ENCODE data around the gene MAGI2.

MAGI2 gene

DNA sequence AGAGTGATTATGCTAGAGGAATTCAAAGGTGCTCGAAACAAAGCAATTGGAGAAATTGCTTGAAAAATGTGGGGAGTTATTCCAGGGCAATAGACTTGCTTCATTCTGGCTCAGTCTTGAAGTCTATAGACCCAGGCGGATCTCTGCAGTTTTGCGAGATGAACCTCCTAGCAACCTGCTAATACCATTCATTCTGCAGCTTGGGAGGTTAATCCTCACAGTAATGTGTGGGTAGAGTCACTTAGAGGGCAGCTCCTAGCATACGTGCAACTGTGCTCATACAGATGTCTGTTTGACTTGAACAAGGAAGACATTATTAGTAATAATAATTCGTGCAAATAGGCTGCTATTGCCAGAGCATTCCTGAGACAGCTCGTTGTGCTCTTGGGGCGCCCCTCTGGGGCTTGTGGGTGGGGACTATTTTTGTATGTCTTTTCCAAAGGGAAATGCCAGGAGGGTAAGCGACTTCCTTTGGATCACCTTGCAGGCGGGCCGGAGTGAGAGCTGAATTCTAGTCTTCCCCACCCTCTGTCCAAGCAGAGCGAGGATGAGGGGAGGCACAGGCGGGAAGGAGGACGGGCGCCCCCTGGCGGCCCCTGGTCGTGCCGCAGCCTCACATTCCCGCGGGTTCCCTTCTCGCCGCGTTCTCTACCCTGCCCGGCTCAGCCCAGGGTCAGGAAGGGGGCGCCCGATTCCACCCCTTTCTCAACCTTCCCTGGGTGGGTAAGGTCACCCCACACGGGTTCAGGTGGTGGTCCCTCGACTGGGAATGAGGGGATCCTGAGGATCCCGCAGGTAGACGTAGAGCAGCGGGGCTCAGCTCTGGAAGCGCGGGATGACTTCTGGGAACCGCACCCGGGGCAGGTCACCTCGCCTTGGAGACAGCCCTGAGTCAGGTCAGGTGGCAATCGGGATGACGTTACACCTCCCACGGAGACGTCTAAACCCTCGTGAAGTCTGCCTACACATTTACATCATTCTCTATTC, 1413.4 kb downstream of the MAGI2 start:
- TF ChIP-seq ISL1 (CRISPR knock-in tag; IDR thresholded peaks at IDR 0.05) (no peak), TCF4 (CRISPR knock-in tag; IDR thresholded peaks at IDR 0.05; ENCODE audit: borderline replicate concordance) (no peak), ESRRG (CRISPR knock-in tag; IDR thresholded peaks at IDR 0.05) (no peak), ZNF70 (CRISPR knock-in tag; IDR thresholded peaks at IDR 0.05) (no peak), ARNTL (CRISPR knock-in tag; IDR thresholded peaks at IDR 0.05; ENCODE audit: borderline replicate concordance, low read depth) (no peak)
- no peak for ATAC-seq

DNA sequence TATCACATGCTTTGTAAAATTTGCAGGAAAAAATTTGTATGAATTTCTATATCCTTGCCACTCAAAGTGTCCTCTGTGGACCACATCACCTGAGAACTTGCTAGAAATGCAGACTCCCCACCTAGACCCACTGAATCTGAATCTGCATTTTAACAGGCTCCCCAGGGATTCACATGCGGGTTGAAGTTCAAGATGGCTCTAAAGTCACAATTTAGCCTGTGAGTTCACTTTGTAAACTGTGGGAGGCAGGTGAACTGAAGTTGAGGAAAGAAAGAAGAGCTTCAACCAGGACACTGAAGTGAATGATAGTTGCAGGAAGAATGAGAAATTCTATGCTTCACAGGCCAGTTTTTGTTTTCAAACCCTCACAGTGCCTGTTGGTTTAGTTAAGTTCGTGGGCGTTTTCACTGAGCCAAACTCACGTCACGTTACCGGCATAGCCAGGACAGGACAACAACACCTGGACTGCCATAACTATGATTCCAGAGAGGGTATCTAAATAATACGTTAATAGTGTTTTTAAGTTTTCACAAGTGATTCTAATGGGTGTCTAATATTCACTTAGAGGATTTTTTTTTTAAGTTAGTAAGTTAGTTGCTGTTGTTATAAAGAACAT, 1414.9 kb downstream of the MAGI2 start:
- TF ChIP-seq ZNF70 (CRISPR knock-in tag; IDR thresholded peaks at IDR 0.05) (no peak), SNAI2 (CRISPR knock-in tag; IDR thresholded peaks at IDR 0.05) (no peak), BACH2 (CRISPR knock-in tag; IDR thresholded peaks at IDR 0.05; ENCODE audit: borderline replicate concordance) (no peak), TCF4 (CRISPR knock-in tag; IDR thresholded peaks at IDR 0.05; ENCODE audit: borderline replicate concordance) (no peak), OSR1 (CRISPR knock-in tag; IDR thresholded peaks at IDR 0.05) (no peak), ISL1 (CRISPR knock-in tag; IDR thresholded peaks at IDR 0.05) (no peak), ZFP3 (CRISPR knock-in tag; IDR thresholded peaks at IDR 0.05) (no peak), ZNF8 (CRISPR knock-in tag; IDR thresholded peaks at IDR 0.05) (no peak), ZC3H10 (CRISPR knock-in tag; IDR thresholded peaks at IDR 0.05) (no peak)
- TF ChIP-seq, protein P1, sequence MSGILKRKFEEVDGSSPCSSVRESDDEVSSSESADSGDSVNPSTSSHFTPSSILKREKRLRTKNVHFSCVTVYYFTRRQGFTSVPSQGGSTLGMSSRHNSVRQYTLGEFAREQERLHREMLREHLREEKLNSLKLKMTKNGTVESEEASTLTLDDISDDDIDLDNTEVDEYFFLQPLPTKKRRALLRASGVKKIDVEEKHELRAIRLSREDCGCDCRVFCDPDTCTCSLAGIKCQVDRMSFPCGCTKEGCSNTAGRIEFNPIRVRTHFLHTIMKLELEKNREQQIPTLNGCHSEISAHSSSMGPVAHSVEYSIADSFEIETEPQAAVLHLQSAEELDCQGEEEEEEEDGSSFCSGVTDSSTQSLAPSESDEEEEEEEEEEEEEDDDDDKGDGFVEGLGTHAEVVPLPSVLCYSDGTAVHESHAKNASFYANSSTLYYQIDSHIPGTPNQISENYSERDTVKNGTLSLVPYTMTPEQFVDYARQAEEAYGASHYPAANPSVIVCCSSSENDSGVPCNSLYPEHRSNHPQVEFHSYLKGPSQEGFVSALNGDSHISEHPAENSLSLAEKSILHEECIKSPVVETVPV (CRISPR knock-in tag; IDR thresholded peaks at IDR 0.05), result no peak
- no peak for ATAC-seq

DNA sequence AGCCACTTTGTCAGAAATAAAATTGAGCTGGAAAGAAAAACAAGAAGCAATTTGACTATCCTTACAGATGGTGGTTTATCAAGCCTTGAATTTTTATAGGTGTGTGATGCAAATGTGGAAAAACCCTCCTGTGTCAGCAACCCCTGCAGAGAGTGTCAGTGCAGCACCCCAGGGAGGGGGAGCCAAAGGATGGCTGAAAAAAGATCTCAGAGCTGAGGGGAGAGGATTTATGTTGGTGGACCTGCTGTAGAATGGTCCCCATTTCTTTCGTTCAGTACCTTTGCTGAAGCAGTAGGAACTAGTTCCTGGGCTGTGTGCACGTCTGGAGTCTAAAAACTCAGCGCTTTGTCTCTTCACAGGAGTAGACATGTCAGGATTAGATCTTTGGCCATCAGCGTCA, 1415.9 kb downstream of the MAGI2 start:
- no peak for TF ChIP-seq ISL1 (CRISPR knock-in tag; IDR thresholded peaks at IDR 0.05)
- TF ChIP-seq TOX (CRISPR knock-in tag; IDR thresholded peaks at IDR 0.05; ENCODE audit: borderline replicate concordance), result no peak
- TF ChIP-seq, protein P1 (CRISPR knock-in tag; IDR thresholded peaks at IDR 0.05), result no peak
- TF ChIP-seq PPARA (CRISPR knock-in tag; IDR thresholded peaks at IDR 0.05; ENCODE audit: borderline replicate concordance), result no peak
- TF ChIP-seq RARB (CRISPR knock-in tag; IDR thresholded peaks at IDR 0.05), result no peak
- TF ChIP-seq ZFP30 (CRISPR knock-in tag; IDR thresholded peaks at IDR 0.05), result no peak
- TF ChIP-seq, protein P2, sequence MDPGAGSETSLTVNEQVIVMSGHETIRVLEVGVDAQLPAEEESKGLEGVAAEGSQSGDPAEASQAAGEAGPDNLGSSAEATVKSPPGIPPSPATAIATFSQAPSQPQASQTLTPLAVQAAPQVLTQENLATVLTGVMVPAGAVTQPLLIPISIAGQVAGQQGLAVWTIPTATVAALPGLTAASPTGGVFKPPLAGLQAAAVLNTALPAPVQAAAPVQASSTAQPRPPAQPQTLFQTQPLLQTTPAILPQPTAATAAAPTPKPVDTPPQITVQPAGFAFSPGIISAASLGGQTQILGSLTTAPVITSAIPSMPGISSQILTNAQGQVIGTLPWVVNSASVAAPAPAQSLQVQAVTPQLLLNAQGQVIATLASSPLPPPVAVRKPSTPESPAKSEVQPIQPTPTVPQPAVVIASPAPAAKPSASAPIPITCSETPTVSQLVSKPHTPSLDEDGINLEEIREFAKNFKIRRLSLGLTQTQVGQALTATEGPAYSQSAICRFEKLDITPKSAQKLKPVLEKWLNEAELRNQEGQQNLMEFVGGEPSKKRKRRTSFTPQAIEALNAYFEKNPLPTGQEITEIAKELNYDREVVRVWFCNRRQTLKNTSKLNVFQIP (CRISPR knock-in tag; IDR thresholded peaks at IDR 0.05; ENCODE audit: borderline replicate concordance, low read depth), result no peak
- ATAC-seq, result no peak

DNA sequence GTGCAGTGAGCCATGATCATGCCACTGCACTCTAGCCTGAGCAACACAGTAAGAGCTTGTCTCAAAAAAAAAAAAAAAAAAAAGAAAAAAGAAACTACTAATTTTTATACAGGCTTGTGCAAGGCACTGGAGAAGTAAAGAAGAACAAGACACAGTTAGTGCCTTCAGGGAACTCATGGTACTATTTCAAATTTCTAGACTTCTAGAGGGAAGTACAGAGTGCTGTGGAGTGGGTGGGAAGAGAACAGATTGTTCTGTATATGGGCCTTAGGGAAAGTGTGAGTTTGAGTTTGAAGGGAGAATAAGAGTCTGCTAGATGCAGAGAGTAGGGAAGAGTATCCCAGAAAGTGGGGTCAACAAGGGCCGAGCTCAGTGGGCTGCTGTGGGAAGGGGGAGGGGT, 1420.1 kb downstream of the MAGI2 start:
- no peak for ATAC-seq
- TF ChIP-seq, protein P3, sequence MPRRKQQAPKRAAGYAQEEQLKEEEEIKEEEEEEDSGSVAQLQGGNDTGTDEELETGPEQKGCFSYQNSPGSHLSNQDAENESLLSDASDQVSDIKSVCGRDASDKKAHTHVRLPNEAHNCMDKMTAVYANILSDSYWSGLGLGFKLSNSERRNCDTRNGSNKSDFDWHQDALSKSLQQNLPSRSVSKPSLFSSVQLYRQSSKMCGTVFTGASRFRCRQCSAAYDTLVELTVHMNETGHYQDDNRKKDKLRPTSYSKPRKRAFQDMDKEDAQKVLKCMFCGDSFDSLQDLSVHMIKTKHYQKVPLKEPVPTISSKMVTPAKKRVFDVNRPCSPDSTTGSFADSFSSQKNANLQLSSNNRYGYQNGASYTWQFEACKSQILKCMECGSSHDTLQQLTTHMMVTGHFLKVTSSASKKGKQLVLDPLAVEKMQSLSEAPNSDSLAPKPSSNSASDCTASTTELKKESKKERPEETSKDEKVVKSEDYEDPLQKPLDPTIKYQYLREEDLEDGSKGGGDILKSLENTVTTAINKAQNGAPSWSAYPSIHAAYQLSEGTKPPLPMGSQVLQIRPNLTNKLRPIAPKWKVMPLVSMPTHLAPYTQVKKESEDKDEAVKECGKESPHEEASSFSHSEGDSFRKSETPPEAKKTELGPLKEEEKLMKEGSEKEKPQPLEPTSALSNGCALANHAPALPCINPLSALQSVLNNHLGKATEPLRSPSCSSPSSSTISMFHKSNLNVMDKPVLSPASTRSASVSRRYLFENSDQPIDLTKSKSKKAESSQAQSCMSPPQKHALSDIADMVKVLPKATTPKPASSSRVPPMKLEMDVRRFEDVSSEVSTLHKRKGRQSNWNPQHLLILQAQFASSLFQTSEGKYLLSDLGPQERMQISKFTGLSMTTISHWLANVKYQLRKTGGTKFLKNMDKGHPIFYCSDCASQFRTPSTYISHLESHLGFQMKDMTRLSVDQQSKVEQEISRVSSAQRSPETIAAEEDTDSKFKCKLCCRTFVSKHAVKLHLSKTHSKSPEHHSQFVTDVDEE (CRISPR knock-in tag; IDR thresholded peaks at IDR 0.05), result no peak
- TF ChIP-seq ZNF70 (CRISPR knock-in tag; IDR thresholded peaks at IDR 0.05) (no peak), ZNF8 (CRISPR knock-in tag; IDR thresholded peaks at IDR 0.05) (no peak), ZC3H10 (CRISPR knock-in tag; IDR thresholded peaks at IDR 0.05) (no peak), PPARA (CRISPR knock-in tag; IDR thresholded peaks at IDR 0.05; ENCODE audit: borderline replicate concordance) (no peak), RARB (CRISPR knock-in tag; IDR thresholded peaks at IDR 0.05) (no peak), BACH2 (CRISPR knock-in tag; IDR thresholded peaks at IDR 0.05; ENCODE audit: borderline replicate concordance) (no peak), ESRRG (CRISPR knock-in tag; IDR thresholded peaks at IDR 0.05) (no peak), ZFP30 (CRISPR knock-in tag; IDR thresholded peaks at IDR 0.05) (no peak), ISL1 (CRISPR knock-in tag; IDR thresholded peaks at IDR 0.05) (no peak), TCF4 (CRISPR knock-in tag; IDR thresholded peaks at IDR 0.05; ENCODE audit: borderline replicate concordance) (no peak), TOX (CRISPR knock-in tag; IDR thresholded peaks at IDR 0.05; ENCODE audit: borderline replicate concordance) (no peak), SNAI2 (CRISPR knock-in tag; IDR thresholded peaks at IDR 0.05) (no peak)
- TF ChIP-seq, protein P2 (CRISPR knock-in tag; IDR thresholded peaks at IDR 0.05; ENCODE audit: borderline replicate concordance, low read depth), result no peak
- TF ChIP-seq, protein P4, sequence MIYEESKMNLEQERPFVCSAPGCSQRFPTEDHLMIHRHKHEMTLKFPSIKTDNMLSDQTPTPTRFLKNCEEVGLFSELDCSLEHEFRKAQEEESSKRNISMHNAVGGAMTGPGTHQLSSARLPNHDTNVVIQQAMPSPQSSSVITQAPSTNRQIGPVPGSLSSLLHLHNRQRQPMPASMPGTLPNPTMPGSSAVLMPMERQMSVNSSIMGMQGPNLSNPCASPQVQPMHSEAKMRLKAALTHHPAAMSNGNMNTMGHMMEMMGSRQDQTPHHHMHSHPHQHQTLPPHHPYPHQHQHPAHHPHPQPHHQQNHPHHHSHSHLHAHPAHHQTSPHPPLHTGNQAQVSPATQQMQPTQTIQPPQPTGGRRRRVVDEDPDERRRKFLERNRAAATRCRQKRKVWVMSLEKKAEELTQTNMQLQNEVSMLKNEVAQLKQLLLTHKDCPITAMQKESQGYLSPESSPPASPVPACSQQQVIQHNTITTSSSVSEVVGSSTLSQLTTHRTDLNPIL (CRISPR knock-in tag; IDR thresholded peaks at IDR 0.05; ENCODE audit: low read depth), result no peak

Measured in SK-N-SH treated with all-trans-retinoic acid at 6 μM for 48 hours (cell line).